BJ (cell line): ENCODE data around the gene SPAG16. TPM values are rescaled to one million over a fixed set of nuclear protein-coding genes. Genes with fewer than 3 reads are reported as not detected.

Source experiments
- CTCF ChIA-PET: fragments of 350-600 bp; formaldehyde crosslinking; extraction: SDS; loops from one replicate; lab custom pipeline; 2021; ENCODE audit warnings: antibody characterized with exemption, inconsistent platforms; lab: Yijun Ruan, JAX
- POLR2A ChIA-PET: fragments of 300-600 bp; sonication (Branson Sonifier 250); formaldehyde crosslinking; extraction: SDS; loops from one replicate; lab custom pipeline; 2021; ENCODE audit warnings: antibody characterized with exemption; lab: Charles Lee
- DNase-seq: peaks from one replicate; pipeline ENCODE4 v3.0.0-alpha.2; 2011; ENCODE audit warnings: low read depth
- H3K27me3 ChIP-seq: 2 replicates; pipeline ENCODE4 v1.6.0; 2011; ENCODE audit warnings: low read length; ENCODE audit not compliant: control insufficient read depth, insufficient read depth
- H3K36me3 ChIP-seq: 2 replicates; pipeline ENCODE4 v1.5.1; 2011; ENCODE audit warnings: low read length; ENCODE audit not compliant: control insufficient read depth, insufficient read depth
- H3K4me3 ChIP-seq: 2 replicates; pipeline ENCODE4 v1.5.1; 2011; ENCODE audit warnings: low read depth, mild to moderate bottlenecking, control low read depth, low read length
- CTCF ChIP-seq: IDR thresholded peaks from 2 replicates; pipeline ENCODE4 v1.5.1; 2011; ENCODE audit warnings: low read depth, mild to moderate bottlenecking, control low read depth, inconsistent platforms, low read length, moderate library complexity; ENCODE audit not compliant: insufficient read depth
- polyA plus RNA-seq: library from polyadenylated mRNA; depleted of rRNA; stranded (reverse); fragments of >200 nt; gene quantifications from 2 replicates; pipeline ENCODE4 v1.2.3, GENCODE V29; 2011

Gene SPAG16
- polyA plus RNA-seq, 1 experiment, result 11.0 TPM

GRCh38 chr2:213923543-213923942, 639.3 kb downstream of the SPAG16 start:
- Histone ChIP-seq H3K27me3 (no peaks in the 10 kb centered on the region), H3K36me3 (no peaks in the 10 kb centered on the region), H3K4me3 (no peak overlapping the region)
- ChIA-PET POLR2A (no interaction called here), CTCF (interaction anchor here (1.3 to 1.6 kb wide), 2 partner anchors 10 to 11 kb away, joined by 5 read pairs; no protein-coding TSS in a partner anchor)
- DNase-seq, result no peak
- no peak for TF ChIP-seq CTCF

- no peaks in the 10 kb centered on the region for H3K27me3 ChIP-seq
- POLR2A ChIA-PET, result no interaction called here
- H3K36me3 ChIP-seq, result no peaks in the 10 kb centered on the region
- TF ChIP-seq CTCF, result peak; percentile 34; the same call in 1 of the 2 replicates
- no peak overlapping the region for H3K4me3 ChIP-seq
- CTCF ChIA-PET, result interaction anchor here (1.1 kb wide), 1 partner anchor 11 kb away, joined by 5 read pairs; no protein-coding TSS in a partner anchor
- no peak for DNase-seq
These were observed 650.3 kb downstream of the SPAG16 start for GRCh38 chr2:213934560-213934959.

GRCh38 chr2:213958086-213958485, 673.8 kb downstream of the SPAG16 start:
- CTCF ChIA-PET, result no interaction called here
- no peak for TF ChIP-seq CTCF
- no peaks in the 10 kb centered on the region for H3K27me3 ChIP-seq
- DNase-seq, result no peak
- no peak overlapping the region for H3K4me3 ChIP-seq
- no peaks in the 10 kb centered on the region for H3K36me3 ChIP-seq
- POLR2A ChIA-PET, result interaction anchor here (0.6 kb wide), 1 partner anchor 350 kb away, joined by 3 read pairs; no protein-coding TSS in a partner anchor

GRCh38 chr2:213959589-213959988, 675.3 kb downstream of the SPAG16 start:
- Histone ChIP-seq H3K4me3 (no peak overlapping the region), H3K36me3 (no peaks in the 10 kb centered on the region), H3K27me3 (no peaks in the 10 kb centered on the region)
- ChIA-PET CTCF (no interaction called here), POLR2A (no interaction called here)
- no peak for TF ChIP-seq CTCF
- DNase-seq, result no peak

- no peak for DNase-seq
- Histone ChIP-seq H3K4me3 (no peak overlapping the region), H3K36me3 (no peaks in the 10 kb centered on the region), H3K27me3 (no peaks in the 10 kb centered on the region)
- ChIA-PET CTCF (no interaction called here), POLR2A (no interaction called here)
- no peak for TF ChIP-seq CTCF
These were observed 687.3 kb downstream of the SPAG16 start for GRCh38 chr2:213971536-213971935.
